DOHH2 (cell line): ENCODE results near the gene TESMIN.

Source experiments
- CTCF ChIP-seq: fragments of 200-600 bp; sonication (generic); IDR thresholded peaks from one replicate; pipeline ENCODE4 v1.5.1; 2014; ENCODE audit warnings: antibody characterized with exemption, mild to moderate bottlenecking, low read depth, low read length; ENCODE audit not compliant: poor library complexity, severe bottlenecking
- EZH2phosphoT487 ChIP-seq: fragments of 200-600 bp; sonication (generic); IDR thresholded peaks from 2 replicates; pipeline ENCODE4 v1.6.1; 2017; ENCODE audit warnings: borderline replicate concordance, mild to moderate bottlenecking, antibody characterized with exemption, low read length, moderate library complexity, mixed read lengths

- TF ChIP-seq CTCF (no peak), EZH2phosphoT487 (no peak)
Observed at GRCh38 chr11:68711114-68711513, 40.2 kb downstream of the TESMIN start.
